ENCODE measurements around the gene HLA-A.

Gene HLA-A

GRCh38 chr6:29942275-29943052 lies at the start of gene HLA-A:
Gene HLA-A (plus strand): TSS chr6:29942532. CDS start chr6:29942554, 22 bp downstream.
- H3K27ac ChIP-seq, result no peak within 1 kb of the TSS
- TF ChIP-seq CTCF (conservative IDR thresholded peaks at IDR 0.05), result peak; percentile 19; the same call in 1 of the 2 replicates

- no peak overlapping the region for H3K27ac ChIP-seq
- no peak for TF ChIP-seq CTCF (conservative IDR thresholded peaks at IDR 0.05)
Measured at GRCh38 chr6:29892696-29893095, 49.6 kb upstream of the HLA-A start.

GRCh38 chr6:29899281-29899680 lies 43.1 kb upstream of the HLA-A start:
- no peak for TF ChIP-seq CTCF (conservative IDR thresholded peaks at IDR 0.05)
- no peak overlapping the region for H3K27ac ChIP-seq

- TF ChIP-seq CTCF (conservative IDR thresholded peaks at IDR 0.05), result no peak
- H3K27ac ChIP-seq, result no peak overlapping the region
Measured at GRCh38 chr6:29905286-29905685, 37.0 kb upstream of the HLA-A start.

GRCh38 chr6:29907637-29908340 lies 34.5 kb upstream of the HLA-A start:
- no peak for TF ChIP-seq CTCF (conservative IDR thresholded peaks at IDR 0.05)
- no peak overlapping the region for H3K27ac ChIP-seq

- no peak for TF ChIP-seq CTCF (conservative IDR thresholded peaks at IDR 0.05)
- H3K27ac ChIP-seq, result no peak overlapping the region
Measured at GRCh38 chr6:29908341-29908662, 34.0 kb upstream of the HLA-A start.

GRCh38 chr6:29908710-29909109 lies 33.6 kb upstream of the HLA-A start:
- no peak overlapping the region for H3K27ac ChIP-seq
- TF ChIP-seq CTCF (conservative IDR thresholded peaks at IDR 0.05), result no peak
